OCI-LY7 (cell line): ENCODE results near the gene LRRC4C.

Experiments used
- EZH2phosphoT487 ChIP-seq: fragments of 200-600 bp; sonication (generic); IDR thresholded peaks from 2 replicates; pipeline ENCODE4 v1.6.1; 2018; ENCODE audit warnings: low read depth, borderline replicate concordance, mild to moderate bottlenecking, mixed run types, antibody characterized with exemption, low read length, moderate library complexity, mixed read lengths
- TF ChIP-seq, protein P1 (sequence below): fragments of 200-600 bp; sonication (generic); conservative IDR thresholded peaks from 2 replicates; pipeline ENCODE4 v1.5.1; 2014; ENCODE audit warnings: mild to moderate bottlenecking, antibody characterized with exemption, low read length, moderate library complexity, mixed read lengths

DNA sequence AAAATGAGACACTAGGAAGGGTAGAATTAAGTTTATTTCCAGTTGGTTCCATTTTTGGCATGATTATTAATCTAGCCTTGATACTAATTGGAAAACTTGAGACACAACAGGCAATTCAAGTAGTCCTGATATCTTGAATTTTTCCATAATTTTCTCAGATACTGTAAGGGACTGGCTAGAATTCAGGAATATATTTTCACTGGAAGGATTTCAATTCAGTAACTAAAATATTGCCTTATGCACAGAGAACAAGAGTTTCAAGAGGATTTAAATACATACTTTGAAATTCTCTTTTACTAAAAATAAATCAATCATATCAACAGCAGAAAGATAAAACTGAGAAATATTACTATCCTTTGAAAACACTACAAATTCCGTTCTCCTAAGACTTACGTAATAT, 632.9 kb downstream of the LRRC4C start:
- TF ChIP-seq, protein P1, sequence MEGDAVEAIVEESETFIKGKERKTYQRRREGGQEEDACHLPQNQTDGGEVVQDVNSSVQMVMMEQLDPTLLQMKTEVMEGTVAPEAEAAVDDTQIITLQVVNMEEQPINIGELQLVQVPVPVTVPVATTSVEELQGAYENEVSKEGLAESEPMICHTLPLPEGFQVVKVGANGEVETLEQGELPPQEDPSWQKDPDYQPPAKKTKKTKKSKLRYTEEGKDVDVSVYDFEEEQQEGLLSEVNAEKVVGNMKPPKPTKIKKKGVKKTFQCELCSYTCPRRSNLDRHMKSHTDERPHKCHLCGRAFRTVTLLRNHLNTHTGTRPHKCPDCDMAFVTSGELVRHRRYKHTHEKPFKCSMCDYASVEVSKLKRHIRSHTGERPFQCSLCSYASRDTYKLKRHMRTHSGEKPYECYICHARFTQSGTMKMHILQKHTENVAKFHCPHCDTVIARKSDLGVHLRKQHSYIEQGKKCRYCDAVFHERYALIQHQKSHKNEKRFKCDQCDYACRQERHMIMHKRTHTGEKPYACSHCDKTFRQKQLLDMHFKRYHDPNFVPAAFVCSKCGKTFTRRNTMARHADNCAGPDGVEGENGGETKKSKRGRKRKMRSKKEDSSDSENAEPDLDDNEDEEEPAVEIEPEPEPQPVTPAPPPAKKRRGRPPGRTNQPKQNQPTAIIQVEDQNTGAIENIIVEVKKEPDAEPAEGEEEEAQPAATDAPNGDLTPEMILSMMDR: no peak
- TF ChIP-seq EZH2phosphoT487: no peak
